IMR-90 (cell line): ENCODE measurements around the gene VKORC1L1. TPM values are rescaled to one million over a fixed set of nuclear protein-coding genes. Genes with fewer than 3 reads are reported as not detected.
"Not testable (repeated sequence)": the region's sequence is repeated elsewhere in the genome, so short reads cannot be mapped to it uniquely, and the experiment has no call there.

Source experiments
- ATAC-seq: fragments of 200-7000 bp; cut with Tn5 transposase; 2 replicates; pipeline ENCODE4 v1.9.1; 2020; ENCODE audit warnings: low read depth, mild to moderate bottlenecking, moderate library complexity
- BruUV-seq: library from RNA; stranded (reverse); fragments of 400-500 nt; replicated peaks from 2 replicates; lab custom pipeline; 2021; lab: Mats Ljungman, UMichigan
- CTCF ChIA-PET: fragments of 300-600 bp; formaldehyde crosslinking; extraction: SDS; loops from one replicate; lab custom pipeline; 2021; ENCODE audit warnings: antibody characterized with exemption; lab: Yijun Ruan, JAX
- POLR2A ChIA-PET: fragments of 300-600 bp; sonication (Branson Sonifier 250); formaldehyde crosslinking; loops from one replicate; lab custom pipeline; 2022; ENCODE audit warnings: antibody characterized with exemption; ENCODE audit not compliant: unreplicated experiment; lab: Charles Lee
- DNase-seq: peaks from one replicate; pipeline ENCODE4 v3.0.0; 2013
- H2AFZ ChIP-seq: replicated peaks from 2 replicates; pipeline ENCODE3; 2013; ENCODE audit warnings: low read length, mild to moderate bottlenecking; ENCODE audit not compliant: poor library complexity
- H2AK5ac ChIP-seq: 2 replicates; pipeline ENCODE4 v1.6.1; 2013; ENCODE audit warnings: low read depth, low read length, inconsistent platforms
- H2AK9ac ChIP-seq: replicated peaks from 2 replicates; pipeline ENCODE3; 2013; ENCODE audit warnings: mild to moderate bottlenecking, low read depth, low read length, moderate library complexity; ENCODE audit not compliant: poor library complexity
- H2BK120ac ChIP-seq: 2 replicates; pipeline ENCODE4 v1.6.1; 2013; ENCODE audit warnings: low read depth, low read length, inconsistent platforms
- H2BK15ac ChIP-seq: 3 replicates; pipeline ENCODE4 v1.6.1; 2013; ENCODE audit warnings: low read depth, low read length, inconsistent platforms
- H2BK20ac ChIP-seq: 2 replicates; pipeline ENCODE4 v1.6.1; 2013; ENCODE audit warnings: low read depth, mild to moderate bottlenecking, inconsistent platforms, low read length, moderate library complexity
- H2BK5ac ChIP-seq: 2 replicates; pipeline ENCODE4 v1.6.1; 2013; ENCODE audit warnings: mild to moderate bottlenecking, low read depth, low read length, inconsistent platforms; ENCODE audit not compliant: poor library complexity, severe bottlenecking
- H3K14ac ChIP-seq: replicated peaks from 2 replicates; pipeline ENCODE4 v1.6.1; 2013; ENCODE audit warnings: low read depth, low read length, inconsistent platforms
- H3K18ac ChIP-seq: 2 replicates; pipeline ENCODE4 v1.6.1; 2013; ENCODE audit warnings: low read depth, low read length, control low read depth
- H3K23ac ChIP-seq: 2 replicates; pipeline ENCODE4 v1.6.1; 2013; ENCODE audit warnings: low read depth, low read length, inconsistent platforms
- H3K27ac ChIP-seq: 2 replicates; pipeline ENCODE4 v1.5.1; 2013; ENCODE audit warnings: mild to moderate bottlenecking, control low read depth, low read length; ENCODE audit not compliant: insufficient read depth
- H3K27me3 ChIP-seq: 2 replicates; pipeline ENCODE4 v1.6.1; 2013; ENCODE audit warnings: low read length; ENCODE audit not compliant: control insufficient read depth, insufficient read depth
- H3K36me3 ChIP-seq: 2 replicates; pipeline ENCODE4 v1.6.1; 2013; ENCODE audit warnings: low read length, mixed read lengths; ENCODE audit not compliant: control insufficient read depth, insufficient read depth
- H3K4ac ChIP-seq: 2 replicates; pipeline ENCODE4 v1.6.1; 2013; ENCODE audit warnings: low read depth, low read length, inconsistent platforms
- H3K4me1 ChIP-seq: 2 replicates; pipeline ENCODE4 v1.6.1; 2013; ENCODE audit warnings: low read length, mixed read lengths; ENCODE audit not compliant: control insufficient read depth, insufficient read depth
- H3K4me2 ChIP-seq: 2 replicates; pipeline ENCODE4 v1.6.1; 2013; ENCODE audit warnings: low read depth, mild to moderate bottlenecking, control low read depth, low read length, moderate library complexity
- H3K4me3 ChIP-seq: 2 replicates; pipeline ENCODE4 v1.5.1; 2013; ENCODE audit warnings: low read depth, mild to moderate bottlenecking, control low read depth, low read length, moderate library complexity; ENCODE audit not compliant: insufficient read depth
- H3K56ac ChIP-seq: 2 replicates; pipeline ENCODE4 v1.6.1; 2013; ENCODE audit warnings: low read length, inconsistent platforms; ENCODE audit not compliant: insufficient read depth; ENCODE audit errors: extremely low read depth
- H3K79me1 ChIP-seq, 2 experiments: 2 replicates each; pipeline ENCODE4 v1.6.1; 2013; ENCODE audit warnings: low read length in 2 of 2, inconsistent platforms in 1 of 2, low read depth in 1 of 2
- H3K9ac ChIP-seq: 2 replicates; pipeline ENCODE4 v1.6.1; 2013; ENCODE audit warnings: low read depth, low read length, control low read depth
- H3K9me1 ChIP-seq: 2 replicates; pipeline ENCODE4 v1.6.1; 2013; ENCODE audit warnings: low read length, inconsistent platforms; ENCODE audit not compliant: insufficient read depth
- H3K9me3 ChIP-seq: 2 replicates; pipeline ENCODE4 v1.6.1; 2013; ENCODE audit warnings: low read length; ENCODE audit not compliant: control insufficient read depth, insufficient read depth
- H4K20me1 ChIP-seq: 2 replicates; pipeline ENCODE4 v1.6.1; 2013; ENCODE audit warnings: low read length, inconsistent platforms; ENCODE audit not compliant: insufficient read depth
- H4K5ac ChIP-seq: 2 replicates; pipeline ENCODE4 v1.6.1; 2013; ENCODE audit warnings: mild to moderate bottlenecking, low read depth, low read length, control low read depth
- H4K8ac ChIP-seq, 2 experiments: 2 replicates each; pipeline ENCODE4 v1.6.1; 2013; ENCODE audit warnings: low read depth in 2 of 2, low read length in 2 of 2, control low read depth in 1 of 2, inconsistent platforms in 1 of 2
- H4K91ac ChIP-seq: 2 replicates; pipeline ENCODE4 v1.6.1; 2013; ENCODE audit warnings: low read depth, low read length, inconsistent platforms; ENCODE audit not compliant: insufficient read depth
- CHD1 ChIP-seq: IDR thresholded peaks from 2 replicates; pipeline ENCODE4 v1.6.1; 2012; ENCODE audit warnings: low read depth, low read length, improper control_type of control experiment
- WGBS, 2 experiments: methylation state at CpG; one replicate each; pipeline versions ENCODE4 v1.1.5 to v1.1.7; 2013; ENCODE audit warnings: missing lambda C conversion rate in 2 of 2; ENCODE audit not compliant: insufficient read length in 1 of 2; ENCODE audit errors: extremely low coverage in 2 of 2; 5-methylcytosine and 5-hydroxymethylcytosine counted together
- dilution Hi-C: fragments of 300-500 bp; cut with HindIII; formaldehyde crosslinking; loops from one replicate; pipeline ENCODE4 v1.14.3; 2018; ENCODE audit warnings: low sequenced_read_pairs; ENCODE audit not compliant: unreplicated experiment
- in situ Hi-C: fragments of 300-500 bp; cut with MboI; formaldehyde crosslinking; loops from 3 replicates; pipeline ENCODE4 v1.14.3; 2019; ENCODE audit warnings: low sequenced_read_pairs, inconsistent platforms, mixed read lengths
- intact Hi-C: fragments of 100-400 bp; cut with micrococcal nuclease; formaldehyde crosslinking; loops from 2 replicates; pipeline ENCODE4 v1.10.0; 2022
- polyA plus RNA-seq, 3 experiments: library from polyadenylated mRNA; depleted of rRNA; stranded (reverse); fragments of >200 nt; gene quantifications; 2 replicates each; pipeline ENCODE4 v1.2.3, GENCODE V29; 2012; ENCODE audit warnings: low replicate concordance in 1 of 3
- total RNA-seq: library from RNA; depleted of rRNA; stranded (reverse); fragments of >200 nt; gene quantifications from 2 replicates; pipeline ENCODE4 v1.2.3, GENCODE V29; 2012

Gene VKORC1L1
- total and polyA plus RNA-seq, 2 of the 4 experiments (the other 2 are of a cell fraction) = 12.5 to 14.5 TPM

- no peak for TF ChIP-seq CHD1
Measured at GRCh38 chr7:65988084-65988483, 115.2 kb downstream of the VKORC1L1 start (continued).

GRCh38 chr7:65988503-65988902 lies 115.6 kb downstream of the VKORC1L1 start:
- CTCF ChIA-PET = interaction anchor here (0.7 kb wide), 1 partner anchor 19 kb away, joined by 3 read pairs; no protein-coding TSS in a partner anchor

More at GRCh38 chr7:65988503-65988902, 115.6 kb downstream of the VKORC1L1 start:
- H3K79me1 ChIP-seq, H2AK5ac ChIP-seq, H3K36me3 ChIP-seq, H4K5ac ChIP-seq, H3K4ac ChIP-seq, H3K4me2 ChIP-seq, H3K27me3 ChIP-seq, H3K23ac ChIP-seq, H3K4me1 ChIP-seq, H3K9me3 ChIP-seq, H4K20me1 ChIP-seq, H4K91ac ChIP-seq, POLR2A ChIA-PET, H2AK9ac ChIP-seq, H2BK5ac ChIP-seq, ATAC-seq, H3K14ac ChIP-seq, H4K8ac ChIP-seq, H3K27ac ChIP-seq, H3K9ac ChIP-seq, H3K18ac ChIP-seq, H3K4me3 ChIP-seq, H2BK120ac ChIP-seq, H2BK15ac ChIP-seq, DNase-seq, H2BK20ac ChIP-seq, in situ Hi-C loops, H3K56ac ChIP-seq, dilution Hi-C loops, intact Hi-C loops, BruUV-seq, H3K9me1 ChIP-seq, H2AFZ ChIP-seq: not testable (repeated sequence)
- WGBS, 2 experiments = no CpG with 5 or more reads among the region's 1 CpG
